GM04503 (cell line): ENCODE results near the gene UBE2J1.
A peak's percentile ranks its signal among the peaks of the same experiment; 100 is the strongest.

Experiments
- DNase-seq: peaks from one replicate; pipeline ENCODE4 v3.0.0-alpha.2; 2012; ENCODE audit warnings: low read depth

UBE2J1 gene

DNA sequence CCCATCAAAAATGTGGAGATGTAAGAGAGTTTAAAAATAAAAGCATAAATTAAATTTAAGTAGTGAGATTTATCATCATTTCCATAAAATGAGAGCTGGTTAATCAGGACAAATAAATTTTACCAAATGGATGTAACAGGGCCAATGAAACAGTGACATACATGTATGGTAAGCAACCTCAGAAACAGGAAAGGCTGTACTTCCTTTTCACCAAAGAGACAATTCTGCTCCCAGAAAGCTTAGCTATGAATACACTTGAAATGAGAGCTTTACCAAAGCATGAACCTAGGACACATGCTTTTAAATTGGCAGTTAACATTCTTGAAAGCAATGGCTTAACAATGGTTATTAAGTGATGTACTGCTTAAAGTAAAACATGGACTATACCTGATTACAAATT is 12.1 kb upstream of the UBE2J1 start:
- DNase-seq = no peak

DNA sequence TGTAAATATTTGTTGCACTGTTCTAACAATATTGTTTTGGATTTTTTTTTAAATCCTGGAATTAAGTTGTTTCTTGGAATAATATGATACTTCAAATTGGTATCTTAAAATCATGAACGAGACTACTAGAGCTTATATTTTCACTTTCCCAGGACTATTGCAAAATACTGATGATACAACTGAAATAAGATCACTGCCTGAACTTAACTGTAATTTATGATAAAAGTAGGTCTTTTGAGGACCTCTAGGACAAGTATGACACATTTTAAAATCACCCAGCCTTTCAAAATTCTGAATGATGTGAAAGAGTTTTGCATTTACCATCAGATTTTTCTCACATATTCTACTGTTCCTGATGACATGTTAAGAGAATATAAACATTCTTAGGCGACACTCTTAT is 8.6 kb upstream of the UBE2J1 start:
- no peak for DNase-seq

DNA sequence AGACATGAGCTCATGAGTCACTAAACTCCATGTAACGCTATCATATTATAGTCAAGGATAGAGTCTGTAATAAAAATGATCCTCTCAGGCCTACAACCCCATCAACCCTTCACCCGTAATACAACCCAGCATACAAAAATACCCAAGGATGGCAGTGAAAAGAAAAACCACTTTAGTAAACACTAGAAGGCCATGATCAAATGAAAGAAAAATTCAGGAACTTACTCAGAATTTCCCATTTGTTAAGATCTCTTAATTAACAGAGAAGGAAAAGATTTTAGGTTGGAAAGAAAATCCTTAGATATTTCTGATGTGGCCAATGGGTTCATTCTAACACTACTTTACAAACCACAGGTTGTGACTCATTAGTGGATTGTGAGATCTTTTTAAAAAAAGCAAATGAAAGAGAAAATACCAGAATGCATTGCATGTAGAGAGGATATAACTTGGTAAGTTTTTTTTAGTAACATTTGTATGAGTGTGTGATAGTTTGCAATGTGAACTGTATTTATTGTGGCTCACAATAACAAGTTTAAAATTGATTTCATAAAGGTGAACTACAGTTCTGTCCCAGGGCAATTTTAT is 8.0 kb upstream of the UBE2J1 start:
- DNase-seq = peak; percentile 42

DNA sequence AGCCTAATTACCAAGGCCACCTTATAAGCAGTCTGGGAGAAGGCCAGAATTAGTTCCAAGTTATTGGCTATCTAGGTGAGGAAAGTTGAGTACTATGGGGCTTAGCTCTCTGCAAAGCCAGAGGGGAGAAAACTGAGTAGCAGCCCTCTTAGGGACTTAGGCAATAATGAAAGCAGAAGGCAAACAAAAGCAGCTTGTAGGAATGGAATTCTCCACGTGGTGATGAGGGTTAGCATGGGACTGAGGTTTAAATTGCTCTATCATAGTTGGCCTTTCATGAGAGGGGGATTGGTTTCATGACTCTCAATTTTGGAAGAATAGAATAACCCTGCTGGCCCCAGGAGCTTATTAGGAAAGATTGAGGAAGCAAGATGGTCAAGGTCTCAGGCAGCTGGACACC is 7.0 kb upstream of the UBE2J1 start:
- no peak for DNase-seq

DNA sequence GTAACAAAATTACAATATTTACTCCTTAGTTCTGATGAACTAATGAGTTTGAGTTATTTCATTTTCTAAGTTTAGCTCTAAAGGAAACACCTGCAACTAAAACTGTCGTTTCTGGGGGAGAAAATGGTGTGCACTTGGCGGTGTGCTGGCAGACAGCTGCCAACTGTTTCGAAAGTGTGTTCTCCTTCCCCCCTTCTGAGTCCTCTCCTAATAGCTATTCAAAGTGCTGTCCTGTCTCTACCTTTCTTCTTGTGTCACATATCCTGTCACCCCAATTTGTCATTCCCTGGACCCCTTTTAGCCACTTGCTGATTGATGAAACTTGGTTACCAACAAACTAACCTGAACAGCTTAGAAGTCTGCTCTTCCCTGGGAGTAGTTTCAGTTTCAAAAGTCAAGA is 4.9 kb upstream of the UBE2J1 start:
- no peak for DNase-seq

DNA sequence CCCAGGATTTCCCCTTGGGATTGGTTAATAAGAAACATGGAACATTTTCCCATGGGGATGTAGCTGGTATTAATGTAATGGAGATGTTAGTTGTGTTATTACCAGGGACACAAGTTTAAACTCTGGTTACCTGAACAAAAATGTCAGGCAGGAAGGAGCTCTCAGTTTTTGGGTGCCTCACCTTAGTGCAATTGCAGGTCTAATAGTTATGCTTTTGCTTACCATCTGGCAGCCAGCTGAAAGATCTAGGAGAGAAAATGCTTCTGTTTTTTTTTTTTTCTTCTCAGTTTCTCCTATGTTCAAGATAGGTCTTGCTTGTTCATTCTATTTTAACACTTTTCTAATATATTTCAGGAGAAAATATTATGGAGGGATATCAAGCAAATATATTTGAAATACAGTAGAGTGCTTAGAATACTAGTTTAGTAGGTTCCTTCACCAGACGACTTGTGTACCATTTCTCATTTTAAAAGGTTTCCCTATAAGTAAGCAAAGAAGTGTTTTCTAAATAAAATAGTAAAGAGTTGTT is 4.2 kb upstream of the UBE2J1 start:
- no peak for DNase-seq

DNA sequence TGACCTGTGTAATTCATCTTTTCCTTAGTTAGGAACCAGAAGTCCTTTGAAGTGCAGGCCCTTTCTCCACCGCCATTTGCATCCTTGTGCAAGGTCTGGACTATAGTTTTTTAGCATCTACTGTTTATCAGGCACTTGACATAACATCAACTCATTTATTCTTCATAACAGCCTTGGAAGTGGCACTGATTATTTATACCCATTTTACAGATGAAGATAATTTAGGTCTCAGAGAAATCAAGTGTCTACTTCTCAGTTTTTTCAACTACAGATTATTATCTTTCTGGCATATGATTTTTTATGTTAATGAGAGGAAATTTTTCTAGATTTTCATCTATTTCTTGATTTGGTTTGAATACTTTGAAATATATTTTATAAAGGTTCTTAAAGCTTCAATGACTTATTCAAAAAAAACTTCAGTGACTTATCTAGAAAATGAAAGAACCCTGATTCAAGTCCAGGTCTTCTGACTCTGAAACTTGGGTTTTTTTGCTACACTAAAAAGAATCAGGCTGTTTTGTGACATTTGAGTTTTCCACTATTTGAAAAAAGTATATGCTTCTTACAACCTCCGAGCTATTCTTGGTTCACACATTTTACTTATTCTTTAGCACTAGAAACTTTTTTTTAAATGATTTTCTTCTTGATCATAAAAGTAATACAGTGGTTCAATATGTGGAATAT is 3.1 kb upstream of the UBE2J1 start:
- no peak for DNase-seq

DNA sequence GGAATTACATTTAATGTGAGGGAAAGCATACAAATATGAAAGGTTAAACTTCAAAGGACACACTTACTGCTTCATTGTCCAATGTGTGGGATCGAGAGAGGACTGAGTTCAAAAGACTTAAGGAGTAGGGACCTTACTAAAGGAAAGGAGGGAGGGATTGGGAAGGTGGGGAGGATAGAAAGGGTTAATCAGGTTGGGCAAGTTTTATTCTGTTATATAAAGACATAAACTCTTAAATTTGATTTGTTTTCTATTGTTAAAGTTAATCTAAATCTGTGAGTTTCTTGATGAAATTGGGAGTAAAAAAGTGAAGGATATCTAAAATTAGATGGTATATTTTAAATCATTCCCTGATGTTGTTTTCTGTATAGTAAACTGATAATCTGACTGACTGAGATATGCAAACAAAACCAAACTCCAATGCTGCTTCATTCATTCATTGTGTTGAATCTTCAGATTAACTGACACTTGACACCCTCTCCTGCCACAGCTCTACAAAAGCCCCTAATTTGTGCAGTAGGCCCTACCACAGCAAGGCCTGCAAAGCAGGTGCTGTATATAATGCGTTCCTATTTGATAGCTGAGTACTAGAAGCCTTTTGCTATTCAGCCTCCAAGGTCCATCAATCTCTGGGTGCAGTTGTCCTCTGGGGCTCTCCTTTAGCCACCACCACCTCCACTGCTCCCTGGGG is 1.3 kb upstream of the UBE2J1 start:
- DNase-seq = no peak

DNA sequence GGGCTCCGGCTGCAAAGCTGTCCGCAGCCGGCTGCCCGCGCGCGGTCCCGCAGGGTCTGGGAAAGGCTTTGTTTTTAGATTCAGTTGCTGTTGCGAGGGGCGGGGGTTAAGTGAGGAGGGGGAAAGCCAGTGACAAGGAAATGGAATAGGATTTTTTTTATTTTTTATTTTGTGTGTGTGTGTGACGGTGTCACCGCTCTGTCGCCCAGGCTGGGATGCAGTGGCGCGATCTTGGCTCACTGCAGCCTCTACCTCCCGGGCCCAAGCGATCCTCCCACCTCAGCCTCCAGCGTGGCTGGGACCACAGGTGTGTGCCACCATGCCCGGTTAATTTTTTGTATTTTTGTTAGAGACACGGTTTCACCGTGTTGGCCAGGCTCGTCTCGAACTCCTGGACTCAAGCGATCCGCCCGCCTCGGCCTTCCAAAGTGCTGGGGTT is 615 bp upstream of the UBE2J1 start:
- no peak for DNase-seq

DNA sequence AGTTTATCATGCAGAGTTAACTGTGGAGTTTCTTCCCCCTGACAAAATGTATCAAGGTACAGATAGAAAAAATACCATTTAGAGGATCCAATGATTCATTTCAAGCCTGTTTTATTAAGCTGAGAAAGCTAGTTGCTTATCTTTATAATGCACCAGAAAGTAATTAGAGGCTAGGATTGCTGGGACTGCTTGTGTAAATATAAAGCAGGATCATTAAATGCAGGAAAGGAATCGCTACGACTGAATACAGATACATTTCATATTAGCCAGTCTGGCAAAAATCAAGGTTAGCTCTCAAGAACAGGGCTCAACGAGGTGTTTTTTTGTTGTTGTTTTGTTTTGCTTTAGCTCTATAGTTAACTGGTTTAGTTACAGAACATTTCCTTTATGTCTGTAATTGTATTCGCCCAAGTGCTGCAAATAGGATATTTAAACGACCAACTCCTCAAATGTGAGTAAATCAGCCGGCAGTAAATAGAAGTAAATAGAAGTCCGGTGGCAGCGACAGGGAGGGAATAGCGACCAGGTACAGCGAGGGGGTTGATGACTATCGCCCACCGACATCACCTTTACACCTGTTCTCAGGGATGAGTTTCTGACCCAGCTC is 748 bp downstream of the UBE2J1 start:
- no peak for DNase-seq

DNA sequence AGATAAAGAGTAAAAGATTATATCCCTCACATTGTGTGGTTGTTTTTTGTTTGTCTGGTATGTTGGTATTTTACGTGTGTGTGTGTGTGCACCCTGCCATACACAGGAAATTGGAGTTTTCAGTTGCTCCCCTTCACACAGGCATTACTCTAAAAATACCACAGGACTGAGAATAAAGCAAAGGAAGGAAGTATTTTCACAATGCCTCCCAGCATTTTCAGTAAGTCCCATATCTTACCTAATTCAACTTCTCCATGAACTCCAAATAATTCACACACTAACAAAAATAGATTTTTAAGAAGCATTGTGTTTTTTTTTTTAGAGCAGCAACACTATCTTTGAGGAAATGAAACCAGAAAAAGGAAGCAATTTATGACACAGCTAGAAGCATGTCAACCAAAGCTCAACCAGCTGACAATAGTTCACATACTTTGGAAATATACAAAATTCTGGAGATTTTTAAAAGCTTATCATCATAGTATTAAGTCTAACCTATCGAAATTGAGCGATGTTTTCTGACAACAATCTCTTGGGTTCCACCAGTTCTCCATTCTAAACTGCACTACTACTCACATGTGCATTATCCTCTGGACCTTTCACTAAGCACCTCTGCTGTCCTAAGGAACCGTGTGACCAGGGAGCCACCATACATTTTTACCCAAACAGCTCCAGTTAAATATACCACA is 2.1 kb downstream of the UBE2J1 start:
- no peak for DNase-seq

DNA sequence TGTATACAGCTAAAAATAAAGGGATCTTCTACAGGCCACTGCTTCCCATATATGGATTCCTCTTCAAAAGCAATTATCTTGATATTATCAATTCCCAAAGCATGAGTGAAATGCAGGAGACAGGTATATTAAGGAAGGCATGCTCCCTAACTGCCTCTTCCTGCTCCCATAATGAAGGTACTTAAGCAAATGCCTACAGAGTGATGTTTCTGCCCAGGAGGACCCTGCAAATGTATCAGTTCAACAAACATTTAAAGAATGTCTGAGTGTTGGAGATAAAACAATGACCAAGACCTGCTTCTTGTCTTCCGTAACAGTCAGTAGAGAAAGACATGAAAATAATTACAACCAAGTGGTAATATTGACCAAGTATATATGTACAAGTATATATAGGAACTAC is 4.2 kb downstream of the UBE2J1 start:
- DNase-seq = no peak

DNA sequence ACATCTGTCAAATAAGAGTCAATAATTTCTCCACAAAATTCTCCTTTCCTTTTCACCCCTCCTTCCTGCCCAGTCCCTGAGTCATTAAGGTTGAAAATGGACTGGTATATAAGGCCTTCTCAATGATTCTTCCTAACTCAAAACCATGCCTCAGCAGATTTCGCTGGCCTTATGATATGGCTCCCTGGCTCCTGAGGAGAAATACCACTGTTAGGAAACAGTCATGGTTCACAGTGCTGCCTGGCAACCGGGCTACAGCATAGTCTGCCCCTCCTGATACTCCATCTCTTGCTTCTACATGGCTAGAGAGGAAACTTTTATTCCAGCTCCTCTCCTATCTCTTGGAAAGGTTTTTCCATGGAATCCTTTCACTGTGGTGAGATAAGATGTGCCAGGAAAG is 4.7 kb downstream of the UBE2J1 start:
- DNase-seq = no peak

DNA sequence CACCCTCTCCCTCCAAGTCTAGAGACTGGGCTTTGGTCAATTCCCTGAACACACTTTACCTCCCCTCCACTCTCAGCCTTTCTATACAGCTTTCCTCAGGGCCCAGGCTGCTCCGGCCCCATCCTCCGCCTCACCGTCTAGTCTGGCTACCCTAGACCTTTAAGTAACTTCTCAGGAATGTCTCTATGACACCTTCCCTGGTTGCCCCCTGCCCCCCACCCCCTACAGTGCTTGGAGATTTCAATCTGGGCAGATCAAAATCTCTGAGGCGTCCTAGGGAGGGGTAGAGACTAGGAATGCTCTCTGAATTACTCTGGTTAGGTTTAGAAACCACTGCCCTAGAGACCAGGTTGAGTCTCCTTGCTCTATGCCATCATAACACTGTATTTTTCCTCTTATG is 6.1 kb downstream of the UBE2J1 start:
- DNase-seq = no peak

DNA sequence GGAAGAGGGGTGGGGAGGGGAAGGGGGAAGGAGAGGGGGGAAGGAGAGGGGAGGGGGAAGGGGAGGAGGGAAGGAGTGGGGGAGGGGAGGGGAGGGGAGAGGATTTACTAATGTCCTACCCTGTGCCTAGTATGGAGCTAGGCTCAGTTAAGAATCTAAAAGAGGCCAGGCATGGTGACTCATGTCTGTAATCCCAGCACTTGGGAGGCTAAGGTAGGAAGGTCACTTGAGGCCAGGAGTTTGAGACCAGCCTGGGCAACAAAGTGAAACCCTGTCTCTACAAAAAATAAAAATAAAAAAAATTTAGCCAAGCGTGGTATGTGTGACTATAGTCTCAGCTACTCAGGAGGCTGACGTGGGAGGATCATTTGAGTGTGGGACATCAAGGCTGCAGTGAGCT is 13.0 kb downstream of the UBE2J1 start:
- DNase-seq = no peak

DNA sequence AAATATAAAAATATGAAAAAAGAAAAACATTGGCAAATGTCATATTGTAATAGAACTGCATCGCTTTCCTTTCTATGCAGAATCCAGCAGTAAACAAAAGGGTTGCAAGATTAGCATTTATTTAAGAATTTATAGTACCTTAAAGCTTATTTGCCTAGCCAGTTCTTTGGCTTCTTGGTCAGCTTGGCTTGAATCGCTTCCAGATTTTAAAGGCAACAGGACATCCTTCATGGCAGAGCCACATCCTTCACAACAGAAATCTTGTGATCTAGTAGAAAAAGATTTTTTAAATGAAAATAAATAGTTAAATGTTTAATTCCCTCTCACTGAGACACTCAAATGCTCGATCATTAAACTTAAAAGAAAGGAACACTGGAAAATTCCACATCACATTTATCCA is 17.4 kb downstream of the UBE2J1 start:
- no peak for DNase-seq

DNA sequence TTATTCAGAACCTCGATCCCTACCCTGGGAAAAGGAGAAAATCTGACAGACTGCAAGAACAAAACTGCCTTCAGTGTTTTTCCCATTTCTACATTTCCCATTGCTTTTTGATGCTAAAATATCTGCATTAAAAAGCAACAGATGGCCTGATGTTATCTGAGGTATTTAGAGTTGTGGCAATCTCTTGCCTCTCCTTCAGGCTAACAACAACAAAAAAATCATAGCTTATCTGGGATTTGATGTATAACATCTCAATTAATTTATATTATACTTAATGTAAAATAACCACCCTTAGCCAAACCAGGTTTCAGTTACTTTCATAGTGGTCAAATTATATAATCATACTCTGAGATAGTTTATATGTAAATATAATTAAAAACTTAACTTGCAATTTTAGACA is 21.6 kb downstream of the UBE2J1 start:
- no peak for DNase-seq

DNA sequence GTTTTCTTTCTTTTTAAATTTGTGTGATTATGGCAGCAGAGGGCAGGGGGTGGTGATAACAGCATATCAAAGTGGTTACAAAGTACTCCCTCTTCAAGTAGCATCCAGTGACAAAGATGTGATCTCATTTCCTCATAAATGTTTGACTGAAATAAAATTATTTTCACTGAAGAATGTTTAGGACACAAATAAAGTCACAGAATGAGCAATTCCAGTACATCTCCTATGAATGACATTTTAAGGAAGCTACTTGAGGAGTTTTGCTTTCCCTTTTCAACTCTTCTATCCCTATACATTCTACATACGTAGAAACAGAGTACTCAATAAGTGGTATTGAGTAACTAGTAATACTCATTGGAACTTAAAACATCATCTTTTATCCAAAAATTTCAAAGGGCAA is 23.5 kb downstream of the UBE2J1 start:
- no peak for DNase-seq

DNA sequence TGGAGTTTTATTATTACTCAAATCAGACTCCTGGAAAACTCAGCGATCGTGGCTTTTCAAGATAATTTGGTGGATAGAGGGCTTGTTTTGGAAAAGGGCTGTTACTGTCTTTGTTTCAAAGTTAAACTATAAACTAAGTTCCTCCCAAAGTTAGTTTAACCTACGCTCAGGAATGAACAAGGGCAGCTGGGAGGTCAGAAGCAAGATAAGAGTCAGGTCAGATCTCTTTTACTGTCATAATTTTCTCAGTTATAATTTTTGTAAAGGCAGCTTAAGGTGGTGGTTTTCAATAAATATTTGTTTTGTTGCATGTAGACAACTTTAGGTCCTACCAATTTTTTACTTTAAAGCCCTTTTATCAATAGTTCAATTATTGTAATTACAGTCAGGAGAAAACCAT is 28.2 kb downstream of the UBE2J1 start:
- DNase-seq = no peak

DNA sequence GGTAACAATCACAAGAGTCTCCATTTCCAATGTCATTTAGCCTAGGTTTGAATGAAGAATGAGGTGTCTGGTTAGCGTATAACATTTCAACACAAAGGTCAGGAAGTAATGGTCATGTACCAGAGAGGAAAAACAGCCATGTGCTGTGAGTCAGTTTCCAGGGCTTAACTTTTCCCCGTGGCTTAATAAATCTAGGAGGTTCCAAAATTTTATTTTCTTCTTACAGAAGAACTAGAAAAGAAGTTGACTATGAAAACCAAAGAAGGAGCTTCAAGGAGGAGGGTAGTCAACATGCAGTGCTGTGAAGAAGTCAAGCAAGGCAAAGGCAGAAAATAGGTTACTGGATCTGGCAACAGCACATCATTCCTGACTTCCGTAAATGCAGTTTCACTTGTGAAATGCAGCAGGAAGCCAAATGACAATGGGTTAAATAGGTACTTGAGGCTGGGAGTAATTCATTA is 29.0 kb downstream of the UBE2J1 start:
- no peak for DNase-seq

DNA sequence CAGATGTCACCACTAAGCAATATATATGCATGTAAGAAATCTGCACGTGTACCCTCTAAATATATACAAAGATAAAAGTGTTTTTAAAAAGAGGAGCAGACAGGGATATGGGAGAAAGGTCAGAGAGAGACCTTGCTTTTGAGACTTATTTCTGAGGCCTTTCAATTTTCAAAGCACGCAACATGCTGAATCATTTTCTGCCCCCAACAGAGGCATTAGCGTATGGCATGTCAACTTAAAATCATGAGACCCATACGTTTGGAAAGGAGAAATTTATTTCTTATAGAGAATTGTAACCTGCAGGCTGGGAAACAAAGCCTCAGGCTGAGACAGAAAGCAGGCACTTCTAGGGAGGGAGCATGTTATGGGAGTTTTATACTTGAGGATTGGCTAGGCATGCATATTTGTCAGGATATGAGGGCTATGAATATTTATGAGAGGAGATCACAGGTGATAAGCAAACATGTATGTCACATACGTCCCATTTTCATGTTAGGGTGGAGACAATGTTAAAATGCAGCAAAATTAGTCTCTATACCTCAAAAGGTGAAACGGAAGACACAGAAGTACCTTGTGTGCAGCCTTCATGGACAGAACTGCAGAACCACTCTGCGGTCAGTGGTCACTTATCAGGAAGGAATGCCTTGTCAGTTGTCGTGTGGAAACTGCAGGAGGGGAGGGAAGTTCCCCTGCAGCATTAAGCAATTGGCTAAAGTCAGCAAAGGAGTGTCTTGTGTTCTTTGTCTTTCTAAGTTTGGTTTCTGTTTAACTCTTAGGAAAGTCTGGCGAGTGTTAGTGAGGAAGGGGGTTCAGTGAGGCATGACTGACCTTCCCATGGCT is 31.2 kb downstream of the UBE2J1 start:
- no peak for DNase-seq
